ENCODE data around the gene HMGN3.

- TF ChIP-seq USF2 (CRISPR knock-in tag; IDR thresholded peaks at IDR 0.05) (no peak), CTCF (IDR thresholded peaks at IDR 0.05) (no peak), ATF2 (CRISPR knock-in tag; IDR thresholded peaks at IDR 0.05; ENCODE audit: borderline replicate concordance, low read depth) (no peak), ATF3 (CRISPR knock-in tag; conservative IDR thresholded peaks at IDR 0.05) (no peak)
These were observed 40.5 kb downstream of the HMGN3 start for GRCh38 chr6:79193971-79194370.
